IgD-negative memory B cell (primary cell): ENCODE data around the gene GPR137B. TPM values are rescaled to one million over a fixed set of nuclear protein-coding genes. Genes with fewer than 3 reads are reported as not detected.
"Not testable (repeated sequence)": the region's sequence is repeated elsewhere in the genome, so short reads cannot be mapped to it uniquely, and the experiment has no call there.

Experiments used
- H3K27ac Mint-ChIP-seq, 3 donors: one replicate each; pipeline ENCODE4 v1.8.0; 2020 to 2022; ENCODE audit warnings: mild to moderate bottlenecking in 3 of 3, mixed read lengths in 3 of 3, moderate library complexity in 1 of 3
- H3K27me3 Mint-ChIP-seq: one replicate; pipeline ENCODE4 v1.8.0; 2021; ENCODE audit warnings: mixed read lengths
- H3K36me3 Mint-ChIP-seq: one replicate; pipeline ENCODE4 v1.8.0; 2020; ENCODE audit warnings: mild to moderate bottlenecking, mixed read lengths
- H3K4me1 Mint-ChIP-seq, 3 donors: one replicate each; pipeline ENCODE4 v1.8.0; 2020 to 2022; ENCODE audit warnings: mixed read lengths in 3 of 3, mild to moderate bottlenecking in 1 of 3
- H3K4me3 Mint-ChIP-seq, 4 donors: one replicate each; pipeline ENCODE4 v1.8.0; 2020 to 2022; ENCODE audit warnings: mild to moderate bottlenecking in 4 of 4, mixed read lengths in 4 of 4, moderate library complexity in 3 of 4
- H3K9me3 Mint-ChIP-seq, 3 donors: one replicate each; pipeline ENCODE4 v1.8.0; 2020 to 2021; ENCODE audit warnings: mixed read lengths in 3 of 3, mild to moderate bottlenecking in 1 of 3
- polyA plus RNA-seq: library from polyadenylated mRNA; unstranded; fragments of 300-500 nt; fragmentation: Illumina TruSeq; gene quantifications from one replicate; pipeline ENCODE4 v1.2.3, GENCODE V29; 2021

Gene GPR137B
- polyA plus RNA-seq: 1.9 TPM

GRCh38 chr1:236142253-236143103 is at the start of gene GPR137B:
TSS of gene GPR137B (plus strand) at chr1:236142539. CDS start at chr1:236142623, 84 bp downstream.
- Mint-ChIP-seq H3K4me3 (peak within 1 kb of the TSS; percentile 83 to 96 (median 94)), H3K4me1 (peaks cover 18 to 23% (median 18%) of the 10 kb centered on the region in 3 donors), H3K36me3 (no peaks in the 10 kb centered on the region), H3K27ac (peak within 1 kb of the TSS in 2 of 3 donors; percentile 13 to 93), H3K27me3 (peaks cover 70% of the 10 kb centered on the region), H3K9me3 (no peaks in the 10 kb centered on the region)

- H3K4me3 Mint-ChIP-seq: no peak overlapping the region
- H3K27ac Mint-ChIP-seq: peak overlapping the region in 1 of 3 donors; percentile 23
- peaks cover 0 to 4% (median 0%) of the 10 kb centered on the region in 3 donors for H3K9me3 Mint-ChIP-seq
- no peaks in the 10 kb centered on the region for H3K36me3 Mint-ChIP-seq
- H3K27me3 Mint-ChIP-seq: peaks cover 11% of the 10 kb centered on the region
- H3K4me1 Mint-ChIP-seq: peaks cover 0 to 3% (median 2%) of the 10 kb centered on the region in 3 donors
These were observed 49.4 kb upstream of the GPR137B start for GRCh38 chr1:236092899-236093298.

- Mint-ChIP-seq H3K36me3 (no peaks in the 10 kb centered on the region), H3K27me3 (peaks cover 13% of the 10 kb centered on the region), H3K4me1 (peaks cover 0 to 3% (median 2%) of the 10 kb centered on the region in 3 donors), H3K4me3 (no peak overlapping the region), H3K9me3 (peaks cover 0 to 4% (median 0%) of the 10 kb centered on the region in 3 donors), H3K27ac (no peak overlapping the region)
These were observed 46.4 kb upstream of the GPR137B start for GRCh38 chr1:236095705-236096520.

GRCh38 chr1:236096660-236097482 is 45.5 kb upstream of the GPR137B start:
- H3K36me3 Mint-ChIP-seq, H3K9me3 Mint-ChIP-seq, H3K4me1 Mint-ChIP-seq: not testable (repeated sequence)
- Mint-ChIP-seq H3K27me3 (peaks cover 13% of the 10 kb centered on the region), H3K4me3 (peak overlapping the region in 2 of 4 donors; percentile 38 to 71), H3K27ac (peak overlapping the region in 1 of 3 donors; percentile 32)

- Mint-ChIP-seq H3K27me3 (peaks cover 9% of the 10 kb centered on the region), H3K4me3 (no peak overlapping the region), H3K9me3 (peaks cover 0 to 4% (median 0%) of the 10 kb centered on the region in 3 donors), H3K4me1 (peaks cover 0 to 3% (median 2%) of the 10 kb centered on the region in 3 donors), H3K36me3 (no peaks in the 10 kb centered on the region), H3K27ac (no peak overlapping the region)
These were observed 44.1 kb upstream of the GPR137B start for GRCh38 chr1:236098267-236098666.

- Mint-ChIP-seq H3K4me3 (no peak overlapping the region), H3K4me1 (peaks cover 0 to 4% (median 4%) of the 10 kb centered on the region in 3 donors), H3K36me3 (no peaks in the 10 kb centered on the region), H3K9me3 (peaks cover 0 to 4% (median 0%) of the 10 kb centered on the region in 3 donors), H3K27me3 (peaks cover 8% of the 10 kb centered on the region), H3K27ac (no peak overlapping the region)
These were observed 42.9 kb upstream of the GPR137B start for GRCh38 chr1:236099355-236099974.

- H3K4me3 Mint-ChIP-seq: no peak overlapping the region
- peaks cover 0 to 4% (median 0%) of the 10 kb centered on the region in 3 donors for H3K9me3 Mint-ChIP-seq
- no peaks in the 10 kb centered on the region for H3K36me3 Mint-ChIP-seq
- H3K27ac Mint-ChIP-seq: no peak overlapping the region
- H3K4me1 Mint-ChIP-seq: peaks cover 0 to 4% (median 4%) of the 10 kb centered on the region in 3 donors
- H3K27me3 Mint-ChIP-seq: peaks cover 8% of the 10 kb centered on the region
These were observed 41.5 kb upstream of the GPR137B start for GRCh38 chr1:236100799-236101198.

GRCh38 chr1:236101233-236102200 is 40.8 kb upstream of the GPR137B start:
- Mint-ChIP-seq H3K27me3 (peaks cover 8% of the 10 kb centered on the region), H3K4me3 (no peak overlapping the region), H3K4me1 (peaks cover 0 to 4% (median 4%) of the 10 kb centered on the region in 3 donors), H3K9me3 (peaks cover 0 to 2% (median 0%) of the 10 kb centered on the region in 3 donors), H3K27ac (no peak overlapping the region), H3K36me3 (no peaks in the 10 kb centered on the region)

- Mint-ChIP-seq H3K27me3 (peaks cover 8% of the 10 kb centered on the region), H3K27ac (no peak overlapping the region), H3K4me1 (peaks cover 0 to 2% (median 2%) of the 10 kb centered on the region in 3 donors), H3K36me3 (no peaks in the 10 kb centered on the region), H3K4me3 (no peak overlapping the region), H3K9me3 (no peaks in the 10 kb centered on the region)
These were observed 39.7 kb upstream of the GPR137B start for GRCh38 chr1:236102611-236103010.

GRCh38 chr1:236103059-236103458 is 39.3 kb upstream of the GPR137B start:
- peaks cover 0 to 2% (median 2%) of the 10 kb centered on the region in 3 donors for H3K4me1 Mint-ChIP-seq
- H3K27me3 Mint-ChIP-seq: peaks cover 8% of the 10 kb centered on the region
- no peaks in the 10 kb centered on the region for H3K9me3 Mint-ChIP-seq
- H3K27ac Mint-ChIP-seq: no peak overlapping the region
- H3K4me3 Mint-ChIP-seq: no peak overlapping the region
- no peaks in the 10 kb centered on the region for H3K36me3 Mint-ChIP-seq

- Mint-ChIP-seq H3K9me3 (no peaks in the 10 kb centered on the region), H3K36me3 (no peaks in the 10 kb centered on the region), H3K4me3 (no peak overlapping the region), H3K4me1 (peaks cover 0 to 2% (median 2%) of the 10 kb centered on the region in 3 donors), H3K27ac (no peak overlapping the region), H3K27me3 (peaks cover 5% of the 10 kb centered on the region)
These were observed 38.6 kb upstream of the GPR137B start for GRCh38 chr1:236103646-236104218.

GRCh38 chr1:236107121-236107907 is 35.0 kb upstream of the GPR137B start:
- no peak overlapping the region for H3K4me3 Mint-ChIP-seq
- H3K36me3 Mint-ChIP-seq: no peaks in the 10 kb centered on the region
- no peak overlapping the region for H3K27ac Mint-ChIP-seq

More at GRCh38 chr1:236107121-236107907, 35.0 kb upstream of the GPR137B start:
- Mint-ChIP-seq H3K27me3 (peaks cover 2% of the 10 kb centered on the region), H3K4me1 (peaks cover 0 to 2% (median 2%) of the 10 kb centered on the region in 3 donors), H3K9me3 (no peaks in the 10 kb centered on the region)
